ENCODE measurements around the gene PLA2G4E. TPM values are rescaled to one million over a fixed set of nuclear protein-coding genes. Genes with fewer than 3 reads are reported as not detected.

The PLA2G4E gene
- total RNA-seq, 1 donor from 2014 or later: 18.1 TPM

GRCh38 chr15:41932511-41933289 lies 88.1 kb downstream of the PLA2G4E start:
- ATAC-seq: no peak

DNA sequence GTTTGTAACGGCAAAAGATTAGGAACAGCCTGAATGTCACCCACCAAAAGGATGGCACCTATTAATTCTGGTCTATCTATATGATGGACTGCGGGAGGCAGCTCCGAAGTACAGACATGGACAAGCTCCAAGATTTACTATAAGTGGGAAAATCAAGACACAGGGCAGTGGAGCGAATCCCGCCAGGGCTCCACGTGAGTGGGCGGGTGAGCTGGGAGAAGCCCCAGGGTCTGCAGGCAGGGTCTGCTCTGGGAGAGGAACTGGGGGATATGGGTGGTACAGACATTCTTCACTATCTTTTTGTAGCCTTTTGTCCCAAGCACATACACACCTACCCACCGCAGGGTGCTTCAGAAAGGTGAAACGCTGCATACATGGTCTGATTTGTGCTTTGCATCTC lies 88.7 kb downstream of the PLA2G4E start:
- ATAC-seq: no peak

Other genes starting within 250 kb of the PLA2G4E start
- 26.1 TPM for gene MAPKBP1, start 246.6 kb downstream of the PLA2G4E start, total RNA-seq
- 35.4 TPM for gene JMJD7, start 192.9 kb downstream of the PLA2G4E start, total RNA-seq
- 23.6 TPM for gene PLA2G4B, start 182.2 kb downstream of the PLA2G4E start, total RNA-seq
- gene SPTBN5, start 127.0 kb downstream of the PLA2G4E start, total RNA-seq: 2.1 TPM
- 32.0 TPM for gene EHD4, start 48.5 kb downstream of the PLA2G4E start, total RNA-seq
- gene PLA2G4D, start 73.5 kb upstream of the PLA2G4E start, total RNA-seq: 1.5 TPM
- gene PLA2G4F, start 135.6 kb upstream of the PLA2G4E start, total RNA-seq: 34.9 TPM
- gene VPS39, start 187.3 kb upstream of the PLA2G4E start, total RNA-seq: 29.0 TPM